Measurements from ENCODE around the gene FRMPD2. TPM values are rescaled to one million over a fixed set of nuclear protein-coding genes. Genes with fewer than 3 reads are reported as not detected.

FRMPD2 gene
- total and polyA plus RNA-seq, 2 donors from 2014 or later = 0.34 to 0.47 TPM

- no peaks in the 10 kb centered on the region for H3K27me3 ChIP-seq (ENCODE audit: control insufficient read depth, insufficient read depth, low read length)
- no peak overlapping the region for H3K27ac ChIP-seq (ENCODE audit: low read depth in 2 of 2, low read length in 2 of 2)
- FAIRE-seq (no peak), DNase-seq (no peak)
- peaks cover 0 to 6% (median 0%) of the 10 kb centered on the region in 3 donors for H3K9me3 ChIP-seq (ENCODE audit: control insufficient read depth in 2 of 3, insufficient read depth in 1 of 3, low read length in 3 of 3)
- H3K9ac ChIP-seq (ENCODE audit: low read length in 3 of 3) = no peak overlapping the region
- no peak overlapping the region for H3K4me3 ChIP-seq (ENCODE audit: low read length in 3 of 3)
- H3K36me3 ChIP-seq (ENCODE audit: control insufficient read depth in 2 of 3, insufficient read depth in 3 of 3, low read length in 3 of 3) = no peaks in the 10 kb centered on the region
- intact Hi-C loops (cut with DNase I) = no loop called here
- H3K4me1 ChIP-seq (ENCODE audit: control insufficient read depth in 2 of 3, insufficient read depth in 2 of 3, low read depth in 1 of 3, low read length in 3 of 3) = no peaks in the 10 kb centered on the region
- no peak for TF ChIP-seq CTCF (IDR thresholded peaks at IDR 0.05; ENCODE audit: borderline replicate concordance, extremely low read depth, insufficient read depth)
These were observed 58.3 kb downstream of the FRMPD2 start for GRCh38 chr10:48216204-48216505.

GRCh38 chr10:48215486-48216203 is 58.9 kb downstream of the FRMPD2 start:
- H3K27ac ChIP-seq (ENCODE audit: low read depth in 2 of 2, low read length in 2 of 2) = no peak overlapping the region
- FAIRE-seq (no peak), DNase-seq (peak in 4 of 5 donors; percentile 35 to 60 (median 42))
- H3K27me3 ChIP-seq (ENCODE audit: control insufficient read depth, insufficient read depth, low read length) = no peaks in the 10 kb centered on the region
- H3K9me3 ChIP-seq (ENCODE audit: control insufficient read depth in 2 of 3, insufficient read depth in 1 of 3, low read length in 3 of 3) = peaks cover 0 to 6% (median 0%) of the 10 kb centered on the region in 3 donors
- intact Hi-C loops (cut with DNase I) = no loop called here
- H3K4me1 ChIP-seq (ENCODE audit: control insufficient read depth in 2 of 3, insufficient read depth in 2 of 3, low read depth in 1 of 3, low read length in 3 of 3) = no peaks in the 10 kb centered on the region
- H3K4me3 ChIP-seq (ENCODE audit: low read length in 3 of 3) = no peak overlapping the region
- peak; percentile 58 for TF ChIP-seq CTCF (IDR thresholded peaks at IDR 0.05; ENCODE audit: borderline replicate concordance, extremely low read depth, insufficient read depth)
- no peaks in the 10 kb centered on the region for H3K36me3 ChIP-seq (ENCODE audit: control insufficient read depth in 2 of 3, insufficient read depth in 3 of 3, low read length in 3 of 3)
- H3K9ac ChIP-seq (ENCODE audit: low read length in 3 of 3) = no peak overlapping the region

GRCh38 chr10:48214716-48215485 is 59.6 kb downstream of the FRMPD2 start:
- intact Hi-C loops (cut with DNase I) = no loop called here
- no peak overlapping the region for H3K9ac ChIP-seq (ENCODE audit: low read length in 3 of 3)
- no peak overlapping the region for H3K4me3 ChIP-seq (ENCODE audit: low read length in 3 of 3)
- H3K36me3 ChIP-seq (ENCODE audit: control insufficient read depth in 2 of 3, insufficient read depth in 3 of 3, low read length in 3 of 3) = no peaks in the 10 kb centered on the region
- peaks cover 0 to 6% (median 0%) of the 10 kb centered on the region in 3 donors for H3K9me3 ChIP-seq (ENCODE audit: control insufficient read depth in 2 of 3, insufficient read depth in 1 of 3, low read length in 3 of 3)
- no peaks in the 10 kb centered on the region for H3K4me1 ChIP-seq (ENCODE audit: control insufficient read depth in 2 of 3, insufficient read depth in 2 of 3, low read depth in 1 of 3, low read length in 3 of 3)
- DNase-seq (no peak), FAIRE-seq (no peak)
- no peak overlapping the region for H3K27ac ChIP-seq (ENCODE audit: low read depth in 2 of 2, low read length in 2 of 2)
- TF ChIP-seq CTCF (IDR thresholded peaks at IDR 0.05; ENCODE audit: borderline replicate concordance, extremely low read depth, insufficient read depth) = no peak
- no peaks in the 10 kb centered on the region for H3K27me3 ChIP-seq (ENCODE audit: control insufficient read depth, insufficient read depth, low read length)
